ENCODE data around the gene SPAG16. TPM values are rescaled to one million over a fixed set of nuclear protein-coding genes. Genes with fewer than 3 reads are reported as not detected.

SPAG16 gene
- total RNA-seq, 2 experiments from 2014 or later: 2.8 to 3.2 TPM

- peaks cover 0 to 12% of the 10 kb centered on the region in 2 experiments for H3K9me3 ChIP-seq (ENCODE audit: control insufficient read depth in 1 of 2, insufficient read depth in 1 of 2, low read length in 2 of 2)
- CTCF ChIA-PET: interaction anchor here (0.6 kb wide), 1 partner anchor 739 kb away, joined by 3 read pairs; no protein-coding TSS in a partner anchor
- intact Hi-C loops (cut with DNase I, micrococcal nuclease): no loop called here
- H3K27me3 ChIP-seq (ENCODE audit: control insufficient read depth in 1 of 2, insufficient read depth in 2 of 2, low read length in 2 of 2): no peaks in the 10 kb centered on the region
- TF ChIP-seq CTCF (IDR thresholded peaks at IDR 0.05): no peak
- no peaks in the 10 kb centered on the region for H3K27me3 Mint-ChIP-seq
- no peak for DNase-seq
- no peaks in the 10 kb centered on the region for H3K36me3 ChIP-seq (ENCODE audit: insufficient read depth, low read length)
- peaks cover 9% of the 10 kb centered on the region for H3K9me3 Mint-ChIP-seq
- H3K27ac Mint-ChIP-seq: no peak overlapping the region
- no peak overlapping the region for H3K4me3 Mint-ChIP-seq
- H3K4me3 ChIP-seq (ENCODE audit: low read length): no peak overlapping the region
- H3K27ac ChIP-seq (ENCODE audit: low read depth in 1 of 2, low read length in 2 of 2): no peak overlapping the region
- H3K36me3 Mint-ChIP-seq (ENCODE audit: low read depth): no peaks in the 10 kb centered on the region
- no peaks in the 10 kb centered on the region for H3K4me1 Mint-ChIP-seq (ENCODE audit: low read depth)
- no peaks in the 10 kb centered on the region for H3K4me1 ChIP-seq (ENCODE audit: insufficient read depth, low read length)
- POLR2A ChIA-PET: no interaction called here
- no peak for ATAC-seq (ENCODE audit: poor library complexity)
These were observed 141.4 kb downstream of the SPAG16 start for GRCh38 chr2:213425618-213426017.

- H3K9me3 Mint-ChIP-seq: peaks cover 9% of the 10 kb centered on the region
- no peaks in the 10 kb centered on the region for H3K4me1 ChIP-seq (ENCODE audit: insufficient read depth, low read length)
- DNase-seq (no peak), ATAC-seq (ENCODE audit: poor library complexity) (no peak)
- H3K4me1 Mint-ChIP-seq (ENCODE audit: low read depth): no peaks in the 10 kb centered on the region
- ChIA-PET CTCF (no interaction called here), POLR2A (no interaction called here)
- intact Hi-C loops (cut with DNase I, micrococcal nuclease): no loop called here
- no peaks in the 10 kb centered on the region for H3K36me3 Mint-ChIP-seq (ENCODE audit: low read depth)
- H3K36me3 ChIP-seq (ENCODE audit: insufficient read depth, low read length): no peaks in the 10 kb centered on the region
- no peak overlapping the region for H3K4me3 ChIP-seq (ENCODE audit: low read length)
- H3K9me3 ChIP-seq (ENCODE audit: control insufficient read depth in 1 of 2, insufficient read depth in 1 of 2, low read length in 2 of 2): peaks cover 0 to 13% of the 10 kb centered on the region in 2 experiments
- no peak overlapping the region for H3K27ac Mint-ChIP-seq
- no peaks in the 10 kb centered on the region for H3K27me3 Mint-ChIP-seq
- H3K4me3 Mint-ChIP-seq: no peak overlapping the region
- H3K27me3 ChIP-seq (ENCODE audit: control insufficient read depth in 1 of 2, insufficient read depth in 2 of 2, low read length in 2 of 2): no peaks in the 10 kb centered on the region
- no peak for TF ChIP-seq CTCF (IDR thresholded peaks at IDR 0.05)
- H3K27ac ChIP-seq (ENCODE audit: low read depth in 1 of 2, low read length in 2 of 2): no peak overlapping the region
These were observed 145.3 kb downstream of the SPAG16 start for GRCh38 chr2:213429516-213429915.

DNA sequence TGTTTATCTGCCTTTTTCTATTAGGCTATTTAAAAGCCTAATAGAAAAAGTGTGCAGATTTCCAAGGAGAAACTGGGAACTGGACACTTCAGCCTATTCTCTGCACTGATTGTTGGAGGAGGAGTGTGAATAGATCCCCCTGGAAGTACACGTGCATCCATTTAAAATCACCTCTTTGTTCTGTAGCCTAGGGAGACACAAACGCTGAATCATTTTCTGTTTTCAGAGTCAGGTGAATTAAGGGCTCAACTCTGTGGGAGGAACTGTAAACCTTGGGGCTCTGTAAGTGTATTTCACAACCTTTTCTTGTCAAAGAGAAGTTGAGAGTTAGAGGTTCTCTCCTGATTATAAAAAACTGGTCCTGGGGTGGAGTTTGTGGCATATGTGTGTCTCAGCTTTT, 159.7 kb downstream of the SPAG16 start:
- Mint-ChIP-seq H3K27me3 (no peaks in the 10 kb centered on the region), H3K36me3 (ENCODE audit: low read depth) (no peaks in the 10 kb centered on the region), H3K4me1 (ENCODE audit: low read depth) (no peaks in the 10 kb centered on the region), H3K27ac (no peak overlapping the region), H3K9me3 (peaks cover 10% of the 10 kb centered on the region), H3K4me3 (no peak overlapping the region)
- intact Hi-C loops (cut with DNase I, micrococcal nuclease): no loop called here
- Histone ChIP-seq H3K9me3 (ENCODE audit: control insufficient read depth in 1 of 2, insufficient read depth in 1 of 2, low read length in 2 of 2) (peaks cover 0 to 3% of the 10 kb centered on the region in 2 experiments), H3K27ac (ENCODE audit: low read depth in 1 of 2, low read length in 2 of 2) (no peak overlapping the region), H3K4me1 (ENCODE audit: insufficient read depth, low read length) (no peaks in the 10 kb centered on the region), H3K4me3 (ENCODE audit: low read length) (no peak overlapping the region), H3K36me3 (ENCODE audit: insufficient read depth, low read length) (no peaks in the 10 kb centered on the region), H3K27me3 (ENCODE audit: control insufficient read depth in 1 of 2, insufficient read depth in 2 of 2, low read length in 2 of 2) (no peaks in the 10 kb centered on the region)
- ChIA-PET CTCF (no interaction called here), POLR2A (no interaction called here)
- no peak for DNase-seq
- ATAC-seq (ENCODE audit: poor library complexity): no peak
- TF ChIP-seq CTCF (IDR thresholded peaks at IDR 0.05): no peak
